ENCODE measurements around the gene DIP2B.
"Not testable (repeated sequence)": the region's sequence is repeated elsewhere in the genome, so short reads cannot be mapped to it uniquely, and the experiment has no call there.

DIP2B gene

GRCh38 chr12:50640321-50640939 lies 135.6 kb downstream of the DIP2B start:
- no peak for DNase-seq

- no peak for DNase-seq
Measured at GRCh38 chr12:50641566-50641965, 136.8 kb downstream of the DIP2B start.

- no peak for DNase-seq
Measured at GRCh38 chr12:50642035-50642451, 137.3 kb downstream of the DIP2B start.

- no peak for DNase-seq
Measured at GRCh38 chr12:50642761-50643160, 138.0 kb downstream of the DIP2B start.

- no peak for DNase-seq
Measured at GRCh38 chr12:50647031-50647430, 142.2 kb downstream of the DIP2B start.

GRCh38 chr12:50647479-50647878 lies 142.7 kb downstream of the DIP2B start:
- DNase-seq: no peak

- no peak for DNase-seq
Measured at GRCh38 chr12:50650285-50650684, 145.5 kb downstream of the DIP2B start.

GRCh38 chr12:50655374-50655921 lies 150.7 kb downstream of the DIP2B start:
- DNase-seq: no peak

- DNase-seq: no peak
Measured at GRCh38 chr12:50659260-50659659, 154.5 kb downstream of the DIP2B start.

- no peak for DNase-seq
Measured at GRCh38 chr12:50659690-50660424, 155.1 kb downstream of the DIP2B start.

GRCh38 chr12:50660425-50660822 lies 155.6 kb downstream of the DIP2B start:
- no peak for DNase-seq

GRCh38 chr12:50661300-50662115 lies 156.7 kb downstream of the DIP2B start:
- no peak for DNase-seq

- no peak for DNase-seq
Measured at GRCh38 chr12:50662116-50662510, 157.3 kb downstream of the DIP2B start.

GRCh38 chr12:50665170-50665569 lies 160.4 kb downstream of the DIP2B start:
- no peak for DNase-seq

- DNase-seq: no peak
Measured at GRCh38 chr12:50665609-50666008, 160.8 kb downstream of the DIP2B start.

- DNase-seq: no peak
Measured at GRCh38 chr12:50666023-50666422, 161.2 kb downstream of the DIP2B start.

GRCh38 chr12:50672158-50672557 lies 167.4 kb downstream of the DIP2B start:
- DNase-seq: no peak

GRCh38 chr12:50676756-50677155 lies 172.0 kb downstream of the DIP2B start:
- no peak for DNase-seq

- DNase-seq: no peak
Measured at GRCh38 chr12:50677858-50678257, 173.1 kb downstream of the DIP2B start.

- DNase-seq: no peak
Measured at GRCh38 chr12:50678650-50679365, 174.0 kb downstream of the DIP2B start.

GRCh38 chr12:50679612-50680011 lies 174.8 kb downstream of the DIP2B start:
- no peak for DNase-seq

- DNase-seq: not testable (repeated sequence)
Measured at GRCh38 chr12:50681064-50681463, 176.3 kb downstream of the DIP2B start.

- no peak for DNase-seq
Measured at GRCh38 chr12:50685641-50686040, 180.9 kb downstream of the DIP2B start.

All from activated effector memory CD4-positive, alpha-beta T cell treated with anti-CD3 and anti-CD28 coated beads, Interleukin-2, amount 50 U/mL, for 16 hours (primary cell).